Thymus (tissue), 11 donors: ENCODE measurements around the gene WDR70. TPM values are rescaled to one million over a fixed set of nuclear protein-coding genes. Genes with fewer than 3 reads are reported as not detected.
"Not testable (repeated sequence)": the region's sequence is repeated elsewhere in the genome, so short reads cannot be mapped to it uniquely, and the experiment has no call there.

ENCODE experiments used
- DNase-seq, 9 donors: peaks; one replicate each; pipeline ENCODE4 v3.0.0-alpha.2; 2013; ENCODE audit warnings: low spot score in 9 of 9, low read depth in 6 of 9, missing footprints in 1 of 9
- H3K27ac ChIP-seq, 2 donors: one replicate each; pipeline ENCODE4 v1.5.1; 2013; ENCODE audit warnings: control low read depth in 1 of 2, low read depth in 1 of 2, low read length in 1 of 2, mild to moderate bottlenecking in 1 of 2, moderate library complexity in 1 of 2
- H3K27me3 ChIP-seq, 2 donors: one replicate each; pipeline ENCODE4 v1.5.1; 2013; ENCODE audit warnings: low read length in 1 of 2; ENCODE audit not compliant: control insufficient read depth in 2 of 2, insufficient read depth in 1 of 2
- H3K36me3 ChIP-seq, 2 donors: one replicate each; pipeline ENCODE4 v1.5.1; 2013; ENCODE audit warnings: low read length in 1 of 2, mild to moderate bottlenecking in 1 of 2, moderate library complexity in 1 of 2; ENCODE audit not compliant: control insufficient read depth in 2 of 2, insufficient read depth in 2 of 2
- H3K4me1 ChIP-seq, 2 donors: one replicate each; pipeline ENCODE4 v1.5.1; 2013; ENCODE audit warnings: low read length in 2 of 2; ENCODE audit not compliant: control insufficient read depth in 2 of 2, insufficient read depth in 2 of 2
- H3K4me3 ChIP-seq, 2 donors: one replicate each; pipeline ENCODE4 v1.5.1; 2013; ENCODE audit warnings: low read length in 2 of 2, control low read depth in 1 of 2, mild to moderate bottlenecking in 1 of 2
- H3K9me3 ChIP-seq, 2 donors: one replicate each; pipeline ENCODE4 v1.5.1; 2013; ENCODE audit warnings: low read length in 1 of 2, mild to moderate bottlenecking in 1 of 2; ENCODE audit not compliant: control insufficient read depth in 2 of 2, insufficient read depth in 1 of 2
- WGBS: extraction: QIAGEN DNeasy Blood & Tissue Kit; methylation state at CpG from one replicate; pipeline ENCODE4 v1.1.7; 2013; 5-methylcytosine and 5-hydroxymethylcytosine counted together
- polyA plus RNA-seq: library from polyadenylated mRNA; stranded (reverse); fragments of 200-250 nt; gene quantifications from one replicate; pipeline ENCODE4 v1.2.3, GENCODE V29; 2013
- total RNA-seq: library from RNA; stranded (reverse); fragments of 120-200 nt; gene quantifications from one replicate; pipeline ENCODE4 v1.2.4, GENCODE V29; 2013
- donor health status: healthy.

The WDR70 gene
- total and polyA plus RNA-seq, 2 donors, result 34.4 to 39.9 TPM

- 94% methylated on average over 2 of the region's 2 CpGs for WGBS
- not testable (repeated sequence) for H3K4me3 ChIP-seq, H3K9me3 ChIP-seq, H3K27ac ChIP-seq, H3K4me1 ChIP-seq, H3K36me3 ChIP-seq, DNase-seq, H3K27me3 ChIP-seq
These were observed 416.2 kb downstream of the WDR70 start for GRCh38 chr5:37795292-37795691.

- not testable (repeated sequence) for H3K36me3 ChIP-seq, DNase-seq, H3K27ac ChIP-seq, H3K9me3 ChIP-seq, H3K27me3 ChIP-seq, H3K4me1 ChIP-seq, H3K4me3 ChIP-seq
- 94% methylated on average over 1 of the region's 1 CpG for WGBS
These were observed 417.3 kb downstream of the WDR70 start for GRCh38 chr5:37796435-37796834.

- no peaks in the 10 kb centered on the region for H3K4me1 ChIP-seq
- no peaks in the 10 kb centered on the region for H3K36me3 ChIP-seq
- H3K27ac ChIP-seq, result no peak overlapping the region
- DNase-seq, result no peak
- H3K4me3 ChIP-seq, result no peak overlapping the region
- no peaks in the 10 kb centered on the region for H3K27me3 ChIP-seq
- 91% methylated on average over 2 of the region's 2 CpGs for WGBS
- no peaks in the 10 kb centered on the region for H3K9me3 ChIP-seq
These were observed 420.8 kb downstream of the WDR70 start for GRCh38 chr5:37799865-37800421.

- Histone ChIP-seq H3K4me1 (no peaks in the 10 kb centered on the region), H3K36me3 (no peaks in the 10 kb centered on the region), H3K4me3 (no peak overlapping the region), H3K27me3 (no peaks in the 10 kb centered on the region), H3K27ac (no peak overlapping the region), H3K9me3 (no peaks in the 10 kb centered on the region)
- WGBS, result 95% methylated on average over 2 of the region's 2 CpGs
- DNase-seq, result no peak
These were observed 422.4 kb downstream of the WDR70 start for GRCh38 chr5:37801521-37801920.

Other genes starting within 250 kb of the WDR70 start
- 20.2 TPM for gene CPLANE1, start 129.9 kb upstream of the WDR70 start, total RNA-seq
- 6.0 TPM for gene CPLANE1, start 129.9 kb upstream of the WDR70 start, polyA plus RNA-seq
- 32.2 TPM for gene NUP155, start 8.2 kb upstream of the WDR70 start, total RNA-seq
- 6.0 TPM for gene NUP155, start 8.2 kb upstream of the WDR70 start, polyA plus RNA-seq